WERI-Rb-1 (cell line): Measurements from ENCODE around the gene MYO10.

Experiments used
- DNase-seq: peaks from one replicate; pipeline ENCODE4 v3.0.0-alpha.2; 2020
- H3K27ac ChIP-seq: fragments of 250-450 bp; sonication (Bioruptor Pico); 2 replicates; pipeline ENCODE4 v1.5.1; 2020; ENCODE audit warnings: mild to moderate bottlenecking, moderate library complexity
- H3K27me3 ChIP-seq: fragments of 250-450 bp; sonication (Bioruptor Pico); 2 replicates; pipeline ENCODE4 v1.5.1; 2021; ENCODE audit warnings: mild to moderate bottlenecking, low read depth, moderate library complexity; ENCODE audit not compliant: insufficient read depth, severe bottlenecking
- H3K36me3 ChIP-seq: fragments of 250-450 bp; sonication (Bioruptor Pico); 2 replicates; pipeline ENCODE4 v1.5.1; 2020; ENCODE audit warnings: mild to moderate bottlenecking, moderate library complexity
- H3K4me3 ChIP-seq: 2 replicates; pipeline ENCODE4 v1.5.1; 2011; ENCODE audit warnings: low read depth, mild to moderate bottlenecking, control low read depth, low read length
- H3K9me3 ChIP-seq: fragments of 250-450 bp; sonication (Bioruptor Pico); 2 replicates; pipeline ENCODE4 v1.5.1; 2021; ENCODE audit warnings: mild to moderate bottlenecking, moderate library complexity; ENCODE audit not compliant: severe bottlenecking
- TF ChIP-seq, protein P1 (sequence below): IDR thresholded peaks from 2 replicates; pipeline ENCODE4 v1.5.1; 2011; ENCODE audit warnings: low read depth, mild to moderate bottlenecking, control low read depth, inconsistent platforms, low read length

MYO10 gene

DNA sequence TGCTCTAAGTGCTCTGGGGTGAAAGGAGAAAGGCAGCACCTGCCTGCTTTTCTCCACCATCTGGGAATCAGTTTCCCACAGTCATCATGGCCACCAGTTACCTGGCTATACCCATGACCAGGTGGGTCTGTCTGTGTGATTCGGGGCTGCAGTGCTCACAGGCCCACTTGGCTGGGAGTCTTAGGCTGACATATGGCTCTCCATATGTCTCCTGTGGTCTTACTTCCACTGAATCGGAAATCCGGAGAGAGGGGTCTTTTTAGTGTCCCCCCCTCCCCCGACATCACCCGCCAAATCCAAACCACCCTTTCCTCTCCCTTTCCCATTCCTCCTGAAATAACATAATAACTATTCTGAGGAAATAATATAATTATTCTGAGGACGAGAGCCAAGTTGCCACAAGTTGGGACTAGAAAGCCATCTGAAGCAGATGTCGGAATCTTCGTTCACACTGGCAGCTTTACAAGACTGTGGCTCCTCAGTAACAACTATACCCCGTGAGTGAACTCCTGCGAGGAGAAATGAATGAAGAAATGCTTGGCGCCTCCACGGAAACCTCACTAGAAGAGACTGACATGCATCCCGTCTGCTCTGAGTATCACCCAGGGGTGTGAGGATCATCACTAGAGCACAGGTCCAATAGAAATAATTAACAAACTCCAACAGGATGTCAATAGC, 143.4 kb downstream of the MYO10 start:
- Histone ChIP-seq H3K9me3 (no peaks in the 10 kb centered on the region), H3K36me3 (peaks cover 13% of the 10 kb centered on the region), H3K4me3 (no peak overlapping the region), H3K27ac (peak overlapping the region; percentile 45), H3K27me3 (no peaks in the 10 kb centered on the region)
- TF ChIP-seq, protein P1, sequence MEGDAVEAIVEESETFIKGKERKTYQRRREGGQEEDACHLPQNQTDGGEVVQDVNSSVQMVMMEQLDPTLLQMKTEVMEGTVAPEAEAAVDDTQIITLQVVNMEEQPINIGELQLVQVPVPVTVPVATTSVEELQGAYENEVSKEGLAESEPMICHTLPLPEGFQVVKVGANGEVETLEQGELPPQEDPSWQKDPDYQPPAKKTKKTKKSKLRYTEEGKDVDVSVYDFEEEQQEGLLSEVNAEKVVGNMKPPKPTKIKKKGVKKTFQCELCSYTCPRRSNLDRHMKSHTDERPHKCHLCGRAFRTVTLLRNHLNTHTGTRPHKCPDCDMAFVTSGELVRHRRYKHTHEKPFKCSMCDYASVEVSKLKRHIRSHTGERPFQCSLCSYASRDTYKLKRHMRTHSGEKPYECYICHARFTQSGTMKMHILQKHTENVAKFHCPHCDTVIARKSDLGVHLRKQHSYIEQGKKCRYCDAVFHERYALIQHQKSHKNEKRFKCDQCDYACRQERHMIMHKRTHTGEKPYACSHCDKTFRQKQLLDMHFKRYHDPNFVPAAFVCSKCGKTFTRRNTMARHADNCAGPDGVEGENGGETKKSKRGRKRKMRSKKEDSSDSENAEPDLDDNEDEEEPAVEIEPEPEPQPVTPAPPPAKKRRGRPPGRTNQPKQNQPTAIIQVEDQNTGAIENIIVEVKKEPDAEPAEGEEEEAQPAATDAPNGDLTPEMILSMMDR = no peak
- DNase-seq = peak; percentile 74

DNA sequence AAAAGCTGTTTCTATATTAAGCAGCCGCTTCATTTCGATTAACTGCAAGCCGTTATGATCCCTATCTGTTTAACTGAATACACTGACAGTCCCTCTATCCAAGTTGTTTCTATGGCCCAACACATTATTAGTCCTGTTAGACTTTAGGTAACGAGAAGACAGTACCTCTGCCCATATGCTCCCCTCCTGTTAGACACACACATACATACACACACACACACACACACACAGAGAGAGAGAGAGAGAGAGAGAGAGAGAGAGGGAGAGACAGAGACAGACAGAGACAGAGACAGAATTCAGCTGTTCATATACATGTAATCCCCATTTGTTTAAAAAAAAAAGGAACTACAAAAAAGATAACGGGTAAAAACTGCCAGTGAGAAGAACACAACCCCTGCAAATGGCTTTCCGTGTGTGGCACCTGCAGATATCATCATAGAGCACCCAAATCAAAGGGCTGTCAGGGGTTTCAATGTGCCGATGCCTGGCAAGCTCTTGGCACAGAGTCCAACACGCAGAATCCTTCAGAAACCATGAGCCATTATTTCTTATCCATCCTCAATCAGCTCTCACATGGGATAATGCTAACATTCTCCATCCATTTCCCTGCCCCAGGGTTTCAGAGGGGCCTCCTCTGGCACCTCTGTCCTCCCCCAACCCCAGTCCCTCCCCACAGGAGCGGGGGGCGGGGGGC, 144.0 kb downstream of the MYO10 start:
- peak overlapping the region; percentile 45 for H3K27ac ChIP-seq
- TF ChIP-seq, protein P1 = no peak

DNA sequence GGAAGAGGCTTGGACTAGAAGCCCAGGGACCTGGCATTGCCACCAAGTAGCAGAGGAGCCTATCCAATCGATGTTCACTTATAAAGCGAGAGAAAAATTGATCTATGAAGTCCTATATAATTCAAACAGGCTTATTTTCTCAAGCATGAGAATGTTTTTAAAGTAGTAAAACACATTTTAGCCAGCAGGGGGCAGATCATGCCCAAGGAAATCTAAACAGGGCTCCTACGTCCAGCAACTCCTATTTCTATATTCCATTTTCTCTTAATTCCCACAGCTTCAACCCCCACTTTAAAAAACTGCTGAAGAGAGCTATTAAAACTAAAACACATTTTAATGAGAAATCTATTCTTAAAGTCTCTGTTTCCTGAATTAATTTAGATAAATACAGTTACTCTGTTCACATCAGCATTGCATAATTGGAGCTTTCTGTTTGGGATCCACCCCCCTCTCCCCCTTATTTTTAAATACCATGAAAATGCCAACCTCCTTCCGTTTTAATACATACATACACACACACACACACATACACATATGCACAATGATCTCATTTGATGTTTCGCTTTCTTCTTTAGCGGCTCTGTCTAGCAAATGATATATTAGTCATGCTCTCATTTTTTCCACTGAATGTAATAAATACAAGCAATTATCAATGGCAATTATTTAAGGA, 144.9 kb downstream of the MYO10 start:
- Histone ChIP-seq H3K27me3 (no peaks in the 10 kb centered on the region), H3K27ac (no peak overlapping the region; the same call in 1 of the 2 replicates), H3K4me3 (no peak overlapping the region), H3K9me3 (no peaks in the 10 kb centered on the region), H3K36me3 (peaks cover 13% of the 10 kb centered on the region)
- DNase-seq = no peak
- TF ChIP-seq, protein P1 = peak; percentile 36; the same call in 1 of the 2 replicates

More for the DNA sequence above, 144.0 kb downstream of the MYO10 start:
- no peaks in the 10 kb centered on the region for H3K9me3 ChIP-seq
- H3K27me3 ChIP-seq = no peaks in the 10 kb centered on the region
- no peak overlapping the region for H3K4me3 ChIP-seq
- H3K36me3 ChIP-seq = peaks cover 13% of the 10 kb centered on the region
- no peak for DNase-seq

DNA sequence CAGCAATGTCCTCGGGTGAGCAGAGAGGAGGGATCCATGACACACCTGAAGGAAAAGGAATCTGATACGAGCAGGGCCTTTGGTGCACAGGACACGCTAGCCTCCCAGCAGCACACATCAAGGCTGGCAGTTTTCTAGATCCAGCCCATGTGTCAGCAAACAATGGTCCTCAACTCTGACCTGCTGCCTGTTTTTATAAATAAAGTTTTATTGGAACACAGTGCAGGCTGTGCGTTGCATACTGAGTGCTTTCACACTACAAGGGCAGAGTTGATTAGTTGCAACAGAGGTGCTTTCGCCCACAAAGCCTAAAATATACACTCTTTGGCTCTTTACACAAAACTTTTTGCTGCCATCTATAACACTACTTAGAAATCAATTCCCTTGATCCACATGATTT, 147.1 kb downstream of the MYO10 start:
- Histone ChIP-seq H3K27ac (no peak overlapping the region), H3K4me3 (no peak overlapping the region), H3K36me3 (peaks cover 20% of the 10 kb centered on the region), H3K27me3 (no peaks in the 10 kb centered on the region), H3K9me3 (no peaks in the 10 kb centered on the region)
- no peak for DNase-seq
- TF ChIP-seq, protein P1 = no peak

DNA sequence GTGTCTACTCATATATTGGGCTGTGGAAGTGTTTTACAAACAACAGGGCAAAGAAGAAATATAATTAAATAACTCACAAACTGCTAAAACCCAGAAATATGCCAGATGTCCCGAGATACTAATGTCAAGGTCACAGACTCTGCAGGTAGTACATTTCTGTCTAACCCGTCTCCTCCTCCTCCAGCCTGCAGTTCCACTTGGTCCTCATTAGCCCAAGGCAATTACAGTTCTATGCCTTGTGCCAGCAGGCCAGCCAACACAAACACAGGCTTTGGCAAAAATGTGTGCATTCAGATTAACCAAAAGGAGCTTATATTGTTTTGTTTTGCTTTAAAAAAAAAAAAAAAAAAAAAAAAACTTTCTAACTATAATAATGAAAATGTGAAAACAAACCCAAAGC, 148.8 kb downstream of the MYO10 start:
- Histone ChIP-seq H3K27ac (no peak overlapping the region), H3K36me3 (peaks cover 23% of the 10 kb centered on the region), H3K27me3 (no peaks in the 10 kb centered on the region), H3K4me3 (no peak overlapping the region), H3K9me3 (no peaks in the 10 kb centered on the region)
- TF ChIP-seq, protein P1 = no peak
- no peak for DNase-seq
